ENCODE results near the gene FREM3. TPM values are rescaled to one million over a fixed set of nuclear protein-coding genes. Genes with fewer than 3 reads are reported as not detected.

FREM3 gene
- polyA plus RNA-seq, 1 of the 3 experiments (the other 2 are of a cell fraction), result 0.03 TPM

DNA sequence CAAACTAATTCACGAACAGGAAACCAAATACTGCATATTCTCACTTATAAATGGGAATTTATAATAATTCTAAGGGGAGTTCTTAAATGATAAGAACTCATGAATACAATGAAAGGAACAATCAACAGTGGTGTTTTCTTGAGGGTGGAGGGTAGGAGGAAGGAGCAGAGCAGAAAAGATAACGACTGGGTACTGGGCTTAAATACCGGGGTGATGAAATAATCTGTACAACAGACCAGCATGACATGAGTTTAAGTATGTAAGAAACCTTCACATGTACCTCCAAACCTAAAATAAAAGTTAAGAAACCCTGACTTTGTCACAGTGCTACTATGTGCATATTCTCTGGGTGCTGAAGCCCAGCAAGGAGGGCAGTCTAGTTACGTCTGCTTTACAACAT is 6.6 kb downstream of the FREM3 start:
- no peak overlapping the region for H3K27ac ChIP-seq (ENCODE audit: low read depth in 2 of 2, low read length in 1 of 2)
- no peak overlapping the region for H3K4me3 ChIP-seq (ENCODE audit: low read depth in 2 of 2, low read length in 1 of 2)
- no peak overlapping the region for H3K4me2 ChIP-seq
- no peak overlapping the region for H2AFZ ChIP-seq (ENCODE audit: low read depth)
- no peaks in the 10 kb centered on the region for H3K9me3 ChIP-seq
- CTCF ChIA-PET, result no interaction called here
- H4K20me1 ChIP-seq (ENCODE audit: insufficient read depth), result no peaks in the 10 kb centered on the region
- peaks cover 5% of the 10 kb centered on the region; the same call in 1 of the 2 replicates for H3K27me3 ChIP-seq (ENCODE audit: insufficient read depth)
- WGBS (ENCODE audit: low lambda C conversion rate), result 46% methylated on average over 4 of the region's 4 CpGs
- H3K36me3 ChIP-seq (replicated peaks in 1 of 2; ENCODE audit: control insufficient read depth in 1 of 2, insufficient read depth in 2 of 2, low read length in 1 of 2), result no peaks in the 10 kb centered on the region
- no peak overlapping the region for H3K9ac ChIP-seq
- H3K4me1 ChIP-seq (ENCODE audit: control insufficient read depth in 1 of 2, insufficient read depth in 2 of 2, low read depth in 1 of 2, low read length in 1 of 2), result no peaks in the 10 kb centered on the region
- H3K79me2 ChIP-seq (ENCODE audit: insufficient read depth), result no peaks in the 10 kb centered on the region
- no peak for DNase-seq
- TF ChIP-seq NFIC (IDR thresholded peaks at IDR 0.05; ENCODE audit: borderline replicate concordance), result no peak
- TF ChIP-seq TCF12 (IDR thresholded peaks at IDR 0.05), result no peak
- TF ChIP-seq YY1 (IDR thresholded peaks at IDR 0.05; ENCODE audit: low read depth), result no peak
- TF ChIP-seq ELF1 (IDR thresholded peaks at IDR 0.05), result no peak
- TF ChIP-seq SMC3 (IDR thresholded peaks at IDR 0.05; ENCODE audit: low read depth, low read length), result no peak
- no peak for TF ChIP-seq REST (IDR thresholded peaks at IDR 0.05; ENCODE audit: low read depth, low read length)
- TF ChIP-seq, protein P1, sequence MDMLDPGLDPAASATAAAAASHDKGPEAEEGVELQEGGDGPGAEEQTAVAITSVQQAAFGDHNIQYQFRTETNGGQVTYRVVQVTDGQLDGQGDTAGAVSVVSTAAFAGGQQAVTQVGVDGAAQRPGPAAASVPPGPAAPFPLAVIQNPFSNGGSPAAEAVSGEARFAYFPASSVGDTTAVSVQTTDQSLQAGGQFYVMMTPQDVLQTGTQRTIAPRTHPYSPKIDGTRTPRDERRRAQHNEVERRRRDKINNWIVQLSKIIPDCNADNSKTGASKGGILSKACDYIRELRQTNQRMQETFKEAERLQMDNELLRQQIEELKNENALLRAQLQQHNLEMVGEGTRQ (IDR thresholded peaks at IDR 0.05; ENCODE audit: borderline replicate concordance, low read depth, low read length), result no peak
- TF ChIP-seq FOXJ3 (CRISPR knock-in tag; IDR thresholded peaks at IDR 0.05), result no peak
- TF ChIP-seq MAX (IDR thresholded peaks at IDR 0.05; ENCODE audit: low read depth), result no peak
- no peak for TF ChIP-seq MEF2A (IDR thresholded peaks at IDR 0.05; ENCODE audit: borderline replicate concordance, low read depth)
- no peak for TF ChIP-seq NRF1 (IDR thresholded peaks at IDR 0.05; ENCODE audit: low read depth, low read length)
- TF ChIP-seq TAF1 (IDR thresholded peaks at IDR 0.05; ENCODE audit: borderline replicate concordance, low read depth, low read length), result no peak
- no peak for TF ChIP-seq USF1 (IDR thresholded peaks at IDR 0.05; ENCODE audit: borderline replicate concordance, low read depth)
- TF ChIP-seq EZH2phosphoT487 (IDR thresholded peaks at IDR 0.05; ENCODE audit: borderline replicate concordance, low read depth), result no peak
- TF ChIP-seq GABPA (IDR thresholded peaks at IDR 0.05; ENCODE audit: low read depth), result no peak
- peaks cover 5% of the 10 kb centered on the region for H3F3A ChIP-seq (replicated peaks; ENCODE audit: insufficient read depth)
- H3K9me2 ChIP-seq, result no peaks in the 10 kb centered on the region
- POLR2A ChIA-PET, result no interaction called here

All from SK-N-SH (cell line).